ENCODE data around the gene C2CD3. TPM values are rescaled to one million over a fixed set of nuclear protein-coding genes. Genes with fewer than 3 reads are reported as not detected.
A peak's percentile ranks its signal among the peaks of the same experiment; 100 is the strongest.

The C2CD3 gene
- total and polyA plus RNA-seq, 2 experiments from 2014 or later, result 7.3 to 9.2 TPM

DNA sequence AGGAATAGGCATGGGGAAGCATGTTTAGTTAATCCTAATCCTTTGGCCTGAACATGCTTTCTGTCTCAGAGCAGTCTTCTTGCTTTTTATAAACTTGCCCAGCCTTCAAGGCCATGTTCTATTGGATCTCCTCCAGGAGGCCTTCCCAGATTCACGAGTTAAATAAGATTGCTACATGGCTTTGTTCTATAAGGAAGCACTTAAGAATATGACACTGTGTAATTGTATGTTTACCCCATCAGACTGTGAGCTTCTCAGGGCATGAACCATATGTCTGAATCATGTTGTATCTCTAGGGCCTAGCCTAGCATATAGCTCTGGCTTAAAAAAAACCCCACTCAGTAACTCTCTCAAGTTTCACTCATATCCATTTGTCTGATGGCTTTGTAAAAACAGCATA lies 135.5 kb downstream of the C2CD3 start:
- Histone ChIP-seq H3K9me3 (ENCODE audit: low read depth) (no peaks in the 10 kb centered on the region), H3K9ac (no peak overlapping the region), H3K27ac (no peak overlapping the region), H2AFZ (no peak overlapping the region), H3K9me2 (ENCODE audit: insufficient read depth) (no peaks in the 10 kb centered on the region), H3K4me1 (ENCODE audit: insufficient read depth) (no peaks in the 10 kb centered on the region; the same call in 1 of the 2 replicates), H3K4me3 (no peak overlapping the region), H3K4me2 (ENCODE audit: unreplicated experiment) (no peak overlapping the region), H3K79me2 (ENCODE audit: insufficient read depth) (no peaks in the 10 kb centered on the region), H4K20me1 (ENCODE audit: insufficient read depth) (no peaks in the 10 kb centered on the region), H3K27me3 (replicated peaks; ENCODE audit: insufficient read depth) (no peaks in the 10 kb centered on the region), H3K36me3 (ENCODE audit: low read depth) (0 out of 2 replicates have a peak, but pooled peaks cover 9% of the 10 kb centered on the region), H3F3A (ENCODE audit: insufficient read depth) (no peaks in the 10 kb centered on the region)
- TF ChIP-seq EZH2phosphoT487 (IDR thresholded peaks at IDR 0.05; ENCODE audit: insufficient read depth, low read depth), result no peak
- no peak for TF ChIP-seq EZH2 (IDR thresholded peaks at IDR 0.05; ENCODE audit: insufficient read depth, poor library complexity, severe bottlenecking)
- WGBS, 2 experiments (ENCODE audit: low coverage in 1 of 2, low lambda C conversion rate in 2 of 2, missing lambda C conversion rate in 2 of 2), result 69 to 75% methylated on average over 1 of the region's 1 CpG
- peak; percentile 8 for DNase-seq
- in situ Hi-C loops (cut with MboI), result no loop called here

DNA sequence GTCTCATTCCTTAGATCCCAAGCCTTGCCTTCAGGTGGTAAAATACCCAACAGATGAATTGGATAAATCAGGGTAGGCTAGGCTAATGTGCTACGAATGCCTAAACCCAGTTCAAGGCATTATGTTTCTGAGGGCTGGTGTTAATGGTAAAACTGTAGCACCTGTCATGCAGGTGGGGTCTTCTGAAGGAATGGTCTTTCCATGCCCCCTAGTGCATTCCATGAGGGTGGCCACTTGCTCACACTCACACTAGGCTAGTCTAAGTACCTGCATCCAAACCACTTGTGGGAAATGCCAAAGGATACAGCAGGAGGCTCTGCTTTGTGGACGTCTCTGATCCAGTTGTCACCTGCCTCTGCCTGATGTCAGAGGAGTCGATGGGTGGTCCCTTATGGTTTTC lies 137.8 kb downstream of the C2CD3 start:
- WGBS, 2 experiments (ENCODE audit: low coverage in 1 of 2, low lambda C conversion rate in 2 of 2, missing lambda C conversion rate in 2 of 2), result 94% methylated on average over 3 of the region's 3 CpGs
- no peak overlapping the region for H2AFZ ChIP-seq
- H3K4me1 ChIP-seq (ENCODE audit: insufficient read depth), result no peaks in the 10 kb centered on the region; the same call in 1 of the 2 replicates
- no peak overlapping the region for H3K9ac ChIP-seq
- no peak overlapping the region for H3K4me2 ChIP-seq (ENCODE audit: unreplicated experiment)
- no peaks in the 10 kb centered on the region for H3K9me3 ChIP-seq (ENCODE audit: low read depth)
- H3K27ac ChIP-seq, result no peak overlapping the region
- in situ Hi-C loops (cut with MboI), result no loop called here
- H4K20me1 ChIP-seq (ENCODE audit: insufficient read depth), result no peaks in the 10 kb centered on the region
- TF ChIP-seq EZH2phosphoT487 (IDR thresholded peaks at IDR 0.05; ENCODE audit: insufficient read depth, low read depth) (no peak), EZH2 (IDR thresholded peaks at IDR 0.05; ENCODE audit: insufficient read depth, poor library complexity, severe bottlenecking) (no peak)
- no peaks in the 10 kb centered on the region for H3K27me3 ChIP-seq (replicated peaks; ENCODE audit: insufficient read depth)
- DNase-seq, result no peak
- H3K4me3 ChIP-seq, result no peak overlapping the region
- H3K36me3 ChIP-seq (ENCODE audit: low read depth), result 0 out of 2 replicates have a peak, but pooled peaks cover 9% of the 10 kb centered on the region
- H3K9me2 ChIP-seq (ENCODE audit: insufficient read depth), result no peaks in the 10 kb centered on the region
- no peaks in the 10 kb centered on the region for H3F3A ChIP-seq (ENCODE audit: insufficient read depth)
- H3K79me2 ChIP-seq (ENCODE audit: insufficient read depth), result no peaks in the 10 kb centered on the region

DNA sequence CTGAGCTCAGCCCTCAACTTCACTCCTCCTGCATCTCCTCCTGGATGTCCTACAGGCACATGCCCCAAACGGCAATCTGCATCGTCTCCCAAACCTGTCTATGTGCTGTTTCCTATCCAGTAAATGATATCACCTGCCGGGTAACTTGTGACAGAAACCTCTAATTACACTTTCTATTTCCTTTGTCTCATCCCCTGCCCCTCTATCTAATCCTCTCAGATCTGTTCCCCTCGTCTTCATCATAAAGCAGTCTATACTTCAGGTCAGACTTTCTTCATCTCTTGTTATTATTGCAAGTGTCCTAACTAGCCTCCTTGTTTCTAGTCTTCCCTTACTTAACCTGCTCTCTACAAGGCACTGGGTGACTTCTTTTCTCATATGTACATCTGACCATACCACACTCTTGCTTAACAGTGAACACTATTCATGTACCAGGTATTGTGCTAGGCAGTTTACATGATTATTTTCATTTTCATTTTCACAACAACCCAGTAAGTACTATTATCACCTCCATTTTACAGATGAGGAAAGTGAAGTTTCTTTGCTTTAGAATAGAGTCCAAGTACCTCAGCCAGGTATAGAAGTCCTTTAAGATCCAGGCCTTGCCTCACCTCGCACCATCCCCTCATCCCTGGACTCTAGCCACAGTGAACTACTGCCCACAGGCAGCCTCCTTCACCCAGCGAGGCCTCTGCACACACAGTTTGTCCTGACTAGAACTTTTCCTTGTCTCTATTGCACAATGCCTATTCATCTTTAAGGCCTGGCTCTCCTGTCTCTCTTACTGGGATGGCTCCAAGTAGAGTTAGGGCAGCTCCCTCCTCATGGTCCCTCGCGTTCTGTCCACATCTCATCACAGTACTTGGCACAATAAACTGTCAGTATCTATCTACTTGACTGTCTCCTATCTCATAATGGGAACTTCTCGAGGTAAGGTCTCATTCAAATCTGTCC lies 139.8 kb downstream of the C2CD3 start:
- no peak overlapping the region for H2AFZ ChIP-seq
- H3F3A ChIP-seq (ENCODE audit: insufficient read depth), result peaks cover 15% of the 10 kb centered on the region
- no peak overlapping the region for H3K4me2 ChIP-seq (ENCODE audit: unreplicated experiment)
- 78 to 80% methylated on average over 9 of the region's 9 CpGs for WGBS, 2 experiments (ENCODE audit: low coverage in 1 of 2, low lambda C conversion rate in 2 of 2, missing lambda C conversion rate in 2 of 2)
- no peaks in the 10 kb centered on the region for H3K27me3 ChIP-seq (replicated peaks; ENCODE audit: insufficient read depth)
- 0 out of 2 replicates have a peak, but pooled peaks cover 4% of the 10 kb centered on the region for H3K36me3 ChIP-seq (ENCODE audit: low read depth)
- no peak overlapping the region for H3K27ac ChIP-seq
- H3K9ac ChIP-seq, result no peak overlapping the region
- no peaks in the 10 kb centered on the region for H4K20me1 ChIP-seq (ENCODE audit: insufficient read depth)
- no peaks in the 10 kb centered on the region for H3K9me3 ChIP-seq (ENCODE audit: low read depth)
- in situ Hi-C loops (cut with MboI), result no loop called here
- peaks cover 15% of the 10 kb centered on the region for H3K4me1 ChIP-seq (ENCODE audit: insufficient read depth)
- no peak overlapping the region for H3K4me3 ChIP-seq
- H3K79me2 ChIP-seq (ENCODE audit: insufficient read depth), result no peaks in the 10 kb centered on the region
- TF ChIP-seq EZH2 (IDR thresholded peaks at IDR 0.05; ENCODE audit: insufficient read depth, poor library complexity, severe bottlenecking), result no peak
- no peak for TF ChIP-seq EZH2phosphoT487 (IDR thresholded peaks at IDR 0.05; ENCODE audit: insufficient read depth, low read depth)
- H3K9me2 ChIP-seq (ENCODE audit: insufficient read depth), result no peaks in the 10 kb centered on the region
- no peak for DNase-seq

DNA sequence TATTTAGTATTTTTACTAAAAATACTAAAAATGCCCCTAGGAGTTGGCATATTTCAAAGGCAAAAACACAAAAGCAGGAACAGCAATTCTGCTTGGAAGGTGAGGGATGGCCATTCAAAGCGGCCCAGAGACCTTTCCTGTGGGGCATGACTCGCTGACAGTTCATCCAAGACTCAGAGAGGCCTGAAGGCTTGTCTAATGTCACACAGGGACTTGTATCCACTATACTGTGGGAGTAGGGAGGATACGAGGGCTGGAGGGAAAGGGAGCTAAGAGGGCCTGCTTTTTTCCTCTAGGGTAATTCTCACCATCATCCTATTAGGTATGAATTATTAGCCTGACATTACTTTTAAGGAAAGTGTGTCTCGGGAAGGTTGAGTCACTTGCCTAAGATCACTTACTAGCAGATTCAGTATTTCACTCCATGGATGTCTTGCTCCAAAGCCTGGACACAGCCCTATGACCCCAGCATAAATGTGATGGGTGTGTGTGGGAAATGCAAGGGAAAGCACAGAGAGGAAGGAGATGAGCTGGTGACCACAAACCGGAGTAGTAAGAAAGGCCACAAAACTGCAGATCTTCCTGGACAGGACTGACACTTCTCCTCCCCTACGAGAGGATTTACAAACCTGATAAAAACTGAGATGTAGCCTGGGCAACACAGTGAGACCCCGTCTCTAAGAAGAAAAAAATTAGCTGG lies 145.2 kb downstream of the C2CD3 start:
- Histone ChIP-seq H3K4me2 (ENCODE audit: unreplicated experiment) (peak overlapping the region; percentile 38), H3K27ac (peak overlapping the region; percentile 87), H3K9me2 (ENCODE audit: insufficient read depth) (no peaks in the 10 kb centered on the region), H3K79me2 (ENCODE audit: insufficient read depth) (no peaks in the 10 kb centered on the region), H3K9ac (peak overlapping the region; percentile 44), H3K4me1 (ENCODE audit: insufficient read depth) (peaks cover 36% of the 10 kb centered on the region), H3F3A (ENCODE audit: insufficient read depth) (peaks cover 40% of the 10 kb centered on the region), H3K27me3 (replicated peaks; ENCODE audit: insufficient read depth) (no peaks in the 10 kb centered on the region), H2AFZ (no peak overlapping the region), H3K9me3 (ENCODE audit: low read depth) (no peaks in the 10 kb centered on the region), H3K36me3 (ENCODE audit: low read depth) (no peaks in the 10 kb centered on the region), H3K4me3 (no peak overlapping the region), H4K20me1 (ENCODE audit: insufficient read depth) (no peaks in the 10 kb centered on the region)
- no peak for TF ChIP-seq EZH2phosphoT487 (IDR thresholded peaks at IDR 0.05; ENCODE audit: insufficient read depth, low read depth)
- TF ChIP-seq EZH2 (IDR thresholded peaks at IDR 0.05; ENCODE audit: insufficient read depth, poor library complexity, severe bottlenecking), result no peak
- 48 to 51% methylated on average over 7 of the region's 7 CpGs for WGBS, 2 experiments (ENCODE audit: low coverage in 1 of 2, low lambda C conversion rate in 2 of 2, missing lambda C conversion rate in 2 of 2)
- in situ Hi-C loops (cut with MboI), result no loop called here
- DNase-seq, result peak; percentile 75
